Fibroblast of lung (primary cell): ENCODE results near the gene TMC1.

Experiments used
- EZH2 ChIP-seq: IDR thresholded peaks from 2 replicates; pipeline ENCODE4 v1.5.1; 2012; ENCODE audit warnings: low read length, control low read depth, mild to moderate bottlenecking; ENCODE audit errors: missing control alignments
- TF ChIP-seq, protein P1 (sequence below), 2 donors: IDR thresholded peaks in 1 of 2; conservative IDR thresholded peaks in 1 of 2; 1 replicate in 1 of 2; 2 replicates in 1 of 2; pipeline ENCODE4 v1.5.1; 2011 to 2012; ENCODE audit warnings: low read length in 2 of 2, control low read depth in 1 of 2, inconsistent platforms in 1 of 2, low read depth in 1 of 2, mild to moderate bottlenecking in 1 of 2

DNA sequence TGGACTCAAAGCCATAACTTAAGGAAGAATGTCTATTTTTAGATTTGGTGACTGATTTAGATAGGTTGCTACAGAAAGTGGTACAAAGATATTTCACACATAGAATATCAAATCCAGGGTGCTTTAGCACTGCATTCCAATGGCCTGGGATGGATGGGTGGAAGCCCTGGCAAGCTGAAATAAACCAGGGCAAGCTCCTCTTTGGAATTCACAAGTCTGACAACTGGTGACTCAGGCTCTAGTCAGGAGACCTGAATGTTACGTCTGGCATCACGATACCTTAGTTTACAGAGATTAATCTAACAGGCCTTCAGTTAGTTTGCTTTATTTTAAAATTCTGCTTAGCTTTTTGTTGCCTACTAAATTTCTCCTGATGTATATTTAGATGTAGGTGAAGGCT is 144.0 kb downstream of the TMC1 start:
- TF ChIP-seq, protein P1, sequence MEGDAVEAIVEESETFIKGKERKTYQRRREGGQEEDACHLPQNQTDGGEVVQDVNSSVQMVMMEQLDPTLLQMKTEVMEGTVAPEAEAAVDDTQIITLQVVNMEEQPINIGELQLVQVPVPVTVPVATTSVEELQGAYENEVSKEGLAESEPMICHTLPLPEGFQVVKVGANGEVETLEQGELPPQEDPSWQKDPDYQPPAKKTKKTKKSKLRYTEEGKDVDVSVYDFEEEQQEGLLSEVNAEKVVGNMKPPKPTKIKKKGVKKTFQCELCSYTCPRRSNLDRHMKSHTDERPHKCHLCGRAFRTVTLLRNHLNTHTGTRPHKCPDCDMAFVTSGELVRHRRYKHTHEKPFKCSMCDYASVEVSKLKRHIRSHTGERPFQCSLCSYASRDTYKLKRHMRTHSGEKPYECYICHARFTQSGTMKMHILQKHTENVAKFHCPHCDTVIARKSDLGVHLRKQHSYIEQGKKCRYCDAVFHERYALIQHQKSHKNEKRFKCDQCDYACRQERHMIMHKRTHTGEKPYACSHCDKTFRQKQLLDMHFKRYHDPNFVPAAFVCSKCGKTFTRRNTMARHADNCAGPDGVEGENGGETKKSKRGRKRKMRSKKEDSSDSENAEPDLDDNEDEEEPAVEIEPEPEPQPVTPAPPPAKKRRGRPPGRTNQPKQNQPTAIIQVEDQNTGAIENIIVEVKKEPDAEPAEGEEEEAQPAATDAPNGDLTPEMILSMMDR (conservative IDR thresholded peaks at IDR 0.05 in 1 of 2, IDR thresholded peaks at IDR 0.05 in 1 of 2; ENCODE audit: low read depth in 1 of 2, low read length in 2 of 2), result no peak
- TF ChIP-seq EZH2, result no peak
